22Rv1 (cell line): Measurements from ENCODE around the gene LAMA5.

Experiments
- H3K27ac ChIP-seq: fragments of 450-650 bp; 2 replicates; pipeline ENCODE4 v1.5.1; 2017
- CTCF ChIP-seq: fragments of 450-650 bp; IDR thresholded peaks from 2 replicates; pipeline ENCODE4 v1.5.1; 2017; ENCODE audit warnings: mild to moderate bottlenecking
- ZFX ChIP-seq: fragments of 450-650 bp; IDR thresholded peaks from 2 replicates; pipeline ENCODE4 v1.6.1; 2017; ENCODE audit warnings: antibody characterized with exemption, borderline replicate concordance

LAMA5 gene

GRCh38 chr20:62274332-62274950 lies 92.7 kb downstream of the LAMA5 start:
- no peak overlapping the region for H3K27ac ChIP-seq
- no peak for TF ChIP-seq CTCF
- TF ChIP-seq ZFX: no peak

- no peak overlapping the region for H3K27ac ChIP-seq
- TF ChIP-seq CTCF: no peak
- TF ChIP-seq ZFX: no peak
Observed at GRCh38 chr20:62273416-62273815, 93.7 kb downstream of the LAMA5 start.

GRCh38 chr20:62272200-62272599 lies 94.9 kb downstream of the LAMA5 start:
- TF ChIP-seq CTCF (no peak), ZFX (no peak)
- H3K27ac ChIP-seq: no peak overlapping the region

GRCh38 chr20:62269871-62270270 lies 97.2 kb downstream of the LAMA5 start:
- TF ChIP-seq CTCF: no peak
- no peak overlapping the region for H3K27ac ChIP-seq

- H3K27ac ChIP-seq: no peak overlapping the region
- no peak for TF ChIP-seq CTCF
- TF ChIP-seq ZFX: no peak
Observed at GRCh38 chr20:62269378-62269777, 97.7 kb downstream of the LAMA5 start.

- no peak overlapping the region for H3K27ac ChIP-seq
- no peak for TF ChIP-seq CTCF
- no peak for TF ChIP-seq ZFX
Observed at GRCh38 chr20:62268228-62268900, 98.7 kb downstream of the LAMA5 start.

- TF ChIP-seq ZFX (no peak), CTCF (no peak)
Observed at GRCh38 chr20:62267543-62267942, 99.6 kb downstream of the LAMA5 start.

More at GRCh38 chr20:62267543-62267942, 99.6 kb downstream of the LAMA5 start:
- H3K27ac ChIP-seq: no peak overlapping the region
